COR-L47 (cell line): Measurements from ENCODE around the gene SYNJ2.
"Not testable (repeated sequence)": the region's sequence is repeated elsewhere in the genome, so short reads cannot be mapped to it uniquely, and the experiment has no call there.

ENCODE experiments used
- DNase-seq: peaks from one replicate; lab custom pipeline; 2025; lab: John Stamatoyannopoulos, UW

SYNJ2 gene

GRCh38 chr6:157954150-157955117 is 27.2 kb upstream of the SYNJ2 start:
- no peak for DNase-seq

- no peak for DNase-seq
Measured at GRCh38 chr6:157955675-157956074, 26.0 kb upstream of the SYNJ2 start.

DNA sequence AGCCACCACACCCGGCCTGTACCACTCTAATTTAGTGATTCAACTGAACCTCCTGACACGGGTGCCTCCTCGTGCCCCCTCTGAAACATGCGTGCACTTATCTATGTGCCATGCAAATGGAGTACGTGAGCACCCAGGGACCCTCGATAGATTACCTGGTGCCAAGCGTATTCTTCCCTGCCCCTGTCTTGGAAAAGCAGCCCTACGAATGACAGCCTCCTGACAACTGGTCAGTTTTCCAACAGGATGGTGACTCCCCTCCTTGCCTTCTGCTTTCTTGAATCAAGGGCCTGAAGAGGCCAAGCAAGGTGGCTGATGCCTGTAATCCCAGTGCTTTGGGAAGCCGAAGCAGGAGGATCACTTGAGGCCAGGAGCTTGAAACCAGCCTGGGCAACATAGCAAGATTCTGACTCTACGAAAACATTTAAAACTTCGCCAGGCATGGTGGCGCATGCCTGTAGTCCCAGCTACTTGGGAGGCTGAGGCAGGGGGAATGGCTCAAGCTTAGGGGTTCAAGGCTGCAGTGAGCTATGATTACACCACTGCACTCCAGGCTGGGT is 25.4 kb upstream of the SYNJ2 start:
- DNase-seq = no peak

GRCh38 chr6:157959451-157960227 is 22.0 kb upstream of the SYNJ2 start:
- DNase-seq = no peak

GRCh38 chr6:157961153-157961831 is 20.4 kb upstream of the SYNJ2 start:
- DNase-seq = no peak

DNA sequence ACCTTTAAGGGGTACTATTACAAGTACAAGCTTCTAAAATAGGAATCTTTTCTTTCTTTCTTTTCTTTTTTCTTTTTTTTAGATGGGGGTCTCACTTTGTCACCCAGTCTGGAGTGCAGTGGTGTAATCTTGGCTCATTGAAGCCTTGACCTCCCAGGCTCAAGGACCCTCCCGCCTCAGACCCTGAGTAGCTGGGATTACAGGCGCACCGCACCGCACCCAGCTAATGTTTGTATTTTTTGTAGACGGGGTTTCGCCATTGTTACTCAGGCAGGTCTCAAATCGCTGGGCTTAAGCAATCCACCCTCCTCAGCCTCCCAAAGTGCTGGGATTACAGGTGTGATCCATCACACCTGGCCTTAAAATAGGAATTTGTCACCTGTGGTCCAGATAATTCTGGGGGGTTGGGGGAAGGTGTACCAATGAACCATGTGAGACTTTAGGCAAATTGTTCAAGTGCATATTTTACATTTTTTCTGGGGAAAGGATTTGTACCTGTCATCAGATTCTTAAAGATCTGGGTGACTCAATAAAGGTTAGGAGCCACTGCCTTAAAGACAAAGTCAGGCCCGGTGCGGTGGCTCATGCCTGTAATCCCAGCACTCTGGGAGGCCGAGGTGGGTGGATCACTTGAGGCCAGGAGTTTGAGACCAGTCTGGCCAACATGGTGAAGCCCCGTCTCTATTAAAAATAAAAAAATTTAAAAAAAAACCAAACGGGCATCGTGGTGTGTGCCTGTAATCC is 19.7 kb upstream of the SYNJ2 start:
- DNase-seq = no peak

- DNase-seq = no peak
Measured at GRCh38 chr6:157962601-157963302, 18.9 kb upstream of the SYNJ2 start.

DNA sequence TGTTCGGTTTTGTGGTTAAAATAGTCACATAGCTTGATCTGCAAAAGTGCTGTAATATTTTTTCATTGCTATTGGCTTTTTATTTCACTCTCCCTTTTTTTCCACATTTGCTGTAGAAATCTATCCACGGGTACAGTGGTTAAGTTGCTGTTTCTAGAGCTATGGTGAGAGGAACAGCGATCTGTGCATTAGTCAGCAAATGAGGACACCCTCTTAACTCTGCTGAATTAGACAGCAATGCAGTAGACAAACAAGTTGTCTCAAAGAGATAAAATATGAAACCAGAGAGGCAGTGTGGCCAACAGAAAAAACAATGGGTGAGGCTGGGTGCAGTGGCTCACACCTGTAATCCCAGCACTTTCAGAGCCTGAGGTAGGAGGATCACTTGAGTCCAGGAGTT is 17.6 kb upstream of the SYNJ2 start:
- DNase-seq = no peak

DNA sequence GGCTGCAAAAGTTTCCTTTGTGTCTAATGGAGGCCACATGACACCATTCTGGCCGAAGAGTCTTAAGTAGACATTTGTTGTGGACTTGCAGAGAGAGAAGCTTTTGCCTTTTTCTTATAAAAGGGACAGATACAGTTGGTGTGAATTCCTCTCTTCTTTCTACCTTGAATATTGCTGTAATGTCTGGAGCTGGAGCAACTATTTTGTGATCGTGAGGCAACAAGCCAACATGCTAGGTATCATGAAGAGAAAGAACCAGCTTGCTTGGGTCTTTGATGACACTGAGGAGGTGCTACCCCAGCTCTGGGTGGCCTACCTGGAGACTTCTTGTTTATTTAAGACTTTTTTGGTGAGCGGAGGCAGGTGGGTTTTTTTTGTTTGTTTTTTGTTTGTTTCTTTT is 16.3 kb upstream of the SYNJ2 start:
- DNase-seq = no peak

GRCh38 chr6:157966589-157966977 is 15.1 kb upstream of the SYNJ2 start:
- DNase-seq = no peak

DNA sequence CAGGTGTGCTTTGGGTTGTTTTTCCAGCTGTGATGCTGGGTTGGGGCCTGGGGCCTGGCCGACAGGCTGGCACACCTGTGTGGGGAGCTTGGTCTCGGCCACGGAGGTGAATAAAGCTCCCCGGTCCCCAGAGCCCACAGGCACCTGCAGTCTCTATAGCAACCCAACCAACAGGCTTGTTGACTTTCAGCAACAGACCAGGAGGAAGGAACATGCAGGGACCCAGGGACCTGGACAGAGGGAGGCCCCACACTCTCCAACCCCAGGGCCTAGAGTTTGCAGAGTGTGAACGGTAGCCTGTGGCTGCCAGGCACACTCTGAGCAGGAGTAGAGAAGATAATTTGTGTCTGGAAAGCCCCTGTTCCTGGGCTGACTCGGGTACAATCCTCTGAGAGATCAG is 14.6 kb upstream of the SYNJ2 start:
- no peak for DNase-seq

DNA sequence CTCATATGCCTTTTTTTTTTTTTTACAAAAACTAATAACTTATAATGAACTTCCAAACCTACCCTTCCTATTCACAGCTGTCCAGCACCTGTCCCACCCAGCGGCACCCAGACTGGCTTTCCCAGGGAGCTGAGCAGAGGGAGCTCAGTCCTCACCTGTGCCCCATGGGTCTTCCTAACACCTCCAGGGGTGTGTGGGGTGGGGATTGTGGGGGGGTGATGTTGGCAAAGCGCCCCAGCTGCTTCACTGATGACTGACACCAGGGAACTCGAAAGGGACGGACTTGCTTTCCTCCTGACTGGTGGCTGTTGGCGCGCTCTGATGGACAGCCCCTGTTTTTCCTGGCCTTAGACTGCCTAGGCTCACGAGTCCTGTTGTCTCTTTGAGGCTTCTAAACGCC is 14.2 kb upstream of the SYNJ2 start:
- no peak for DNase-seq

DNA sequence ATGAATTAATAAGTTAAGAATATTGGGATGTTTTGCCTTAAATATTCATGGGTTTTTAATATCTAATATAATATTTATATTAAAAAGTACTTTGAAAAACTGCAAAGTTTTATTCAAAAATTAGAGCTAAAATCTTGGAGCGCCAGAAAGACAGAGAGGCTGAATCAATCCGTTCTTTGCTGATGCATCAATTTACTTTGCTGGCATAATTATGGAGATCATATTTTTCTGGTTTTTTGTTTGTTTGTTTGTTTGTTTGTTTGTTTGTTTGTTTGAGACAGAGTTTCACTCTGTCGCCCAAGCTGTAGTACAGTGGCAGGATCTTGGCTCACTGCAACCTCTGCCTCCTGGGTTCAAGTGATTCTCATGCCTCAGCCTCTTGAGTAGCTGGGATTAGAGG is 9.5 kb upstream of the SYNJ2 start:
- not testable (repeated sequence) for DNase-seq

DNA sequence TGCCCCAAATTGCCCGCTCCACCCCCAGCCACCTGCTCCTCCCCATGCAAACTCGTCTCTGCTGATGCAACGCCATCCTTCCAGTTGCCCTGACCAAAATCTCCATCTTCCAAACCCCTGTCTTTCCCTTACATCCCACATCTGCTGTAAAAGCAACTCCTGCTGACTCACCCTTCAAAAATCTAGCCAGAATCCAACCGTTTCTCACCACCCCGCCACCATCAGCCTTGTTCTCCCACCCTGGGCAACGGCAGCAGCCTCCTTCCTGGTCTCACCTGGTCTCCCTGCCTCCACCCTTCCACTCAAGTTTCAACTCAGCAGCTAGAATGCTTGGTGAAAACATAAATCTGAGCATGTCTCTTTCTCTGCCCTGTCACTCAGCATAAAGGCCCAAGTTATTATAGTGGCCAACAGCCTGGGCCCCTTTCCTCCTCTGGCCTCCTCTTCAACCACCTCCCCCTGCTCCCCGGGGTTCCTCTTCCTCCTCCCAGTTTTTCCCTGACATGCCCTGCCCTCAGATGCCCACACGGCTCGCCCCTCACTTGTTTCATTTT is 7.2 kb upstream of the SYNJ2 start:
- DNase-seq = no peak

- no peak for DNase-seq
Measured at GRCh38 chr6:157974967-157975366, 6.7 kb upstream of the SYNJ2 start.

DNA sequence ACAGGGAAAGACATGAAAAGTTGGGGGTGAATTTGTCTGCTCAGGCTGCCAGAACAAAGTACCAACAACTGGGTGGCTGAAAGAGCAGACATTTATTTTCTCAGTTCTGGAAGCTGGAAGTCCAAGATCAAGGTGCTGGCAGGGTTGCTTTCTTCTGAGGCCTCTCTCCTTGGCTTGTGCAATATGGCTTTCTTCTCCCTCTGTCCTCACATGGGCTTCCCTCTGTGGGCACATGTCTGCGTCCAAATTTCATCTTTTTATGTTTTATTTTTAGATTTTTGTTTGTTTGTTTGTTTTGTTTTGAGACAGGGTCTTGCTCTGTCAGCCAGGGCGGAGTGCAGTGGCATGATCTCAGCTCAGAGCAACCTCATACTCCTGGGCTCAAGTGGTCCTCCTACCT is 6.2 kb upstream of the SYNJ2 start:
- DNase-seq = no peak

DNA sequence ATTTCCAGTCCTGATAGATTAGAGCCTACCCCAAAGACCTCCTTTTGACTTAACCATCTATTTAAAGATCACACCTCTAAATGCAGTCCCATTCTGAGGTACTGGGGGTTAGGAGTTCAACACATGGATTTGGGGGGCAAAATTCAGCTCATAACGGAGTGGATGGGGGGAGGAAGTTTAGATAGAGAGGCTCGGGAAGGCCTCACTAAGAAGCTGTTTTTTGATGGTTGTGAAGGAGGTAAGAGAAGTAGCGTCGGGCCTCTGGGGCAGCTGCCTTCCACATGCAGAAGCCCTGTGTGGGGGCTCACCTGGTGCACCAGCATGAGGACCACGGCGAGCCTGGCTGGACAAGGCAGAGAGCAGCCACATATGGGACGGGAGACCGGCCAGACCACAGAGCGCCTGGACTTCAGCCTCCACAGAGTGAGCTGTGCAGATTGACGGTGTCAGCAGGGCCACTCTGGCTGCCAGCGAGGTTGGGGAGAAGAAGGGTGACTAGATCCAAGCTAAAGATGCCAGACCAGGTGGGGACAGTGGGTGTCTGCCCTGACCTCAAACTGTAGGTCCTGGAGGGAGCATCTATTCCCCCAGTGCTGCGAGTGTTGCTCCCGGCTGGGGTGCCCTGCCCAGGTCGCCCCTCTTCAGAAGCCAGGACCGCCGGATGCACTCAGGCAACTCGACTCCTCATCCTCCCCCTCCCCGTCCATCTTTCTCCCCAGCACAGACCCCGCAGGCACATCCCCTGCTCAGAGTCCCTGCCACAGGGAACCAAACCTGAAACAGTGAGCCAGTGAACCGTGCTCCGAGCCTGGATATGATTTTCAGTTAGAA is 5.1 kb upstream of the SYNJ2 start:
- no peak for DNase-seq

DNA sequence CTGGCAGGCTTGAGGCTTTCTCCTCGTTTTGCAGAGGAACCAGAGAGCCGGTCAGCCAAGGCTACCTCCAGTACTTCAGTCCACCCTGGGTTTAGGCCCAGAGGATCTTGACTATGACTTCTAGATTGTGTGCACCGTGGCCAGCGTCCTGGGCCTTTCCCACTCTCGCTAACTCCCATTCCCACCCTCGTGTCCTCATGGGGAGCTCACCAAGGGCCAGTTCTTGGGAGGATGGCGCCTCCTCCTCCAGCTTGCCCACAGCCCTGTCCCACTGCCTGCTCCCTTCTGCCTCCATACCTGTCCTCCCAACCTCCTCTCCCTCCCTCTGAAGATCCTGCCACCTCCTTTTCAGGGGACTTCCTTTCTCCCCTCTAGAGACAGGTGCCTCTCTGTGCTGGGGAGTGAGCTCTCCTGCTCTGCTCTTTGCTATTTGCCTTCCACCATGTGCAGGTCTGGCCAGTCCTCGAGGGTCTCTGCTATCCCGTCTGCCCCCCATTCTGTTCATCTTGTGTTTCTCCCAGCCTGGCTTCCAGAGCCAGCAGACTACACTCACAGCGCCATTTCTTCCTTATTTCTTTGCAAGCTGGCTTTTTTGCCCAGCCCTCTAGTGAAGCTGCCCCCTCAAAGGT is 4.4 kb upstream of the SYNJ2 start:
- DNase-seq = no peak
